K562 (cell line): Measurements from ENCODE around the gene KPNA4. TPM values are rescaled to one million over a fixed set of nuclear protein-coding genes. Genes with fewer than 3 reads are reported as not detected.

Source experiments
- BRF1 ChIP-seq: IDR thresholded peaks from 3 replicates; pipeline ENCODE4 v1.6.1; 2011; ENCODE audit warnings: borderline replicate concordance, mild to moderate bottlenecking; ENCODE audit not compliant: insufficient read length; ENCODE audit errors: extremely low read depth
- CCNT2 ChIP-seq: IDR thresholded peaks from 2 replicates; pipeline ENCODE4 v1.6.1; 2011; ENCODE audit warnings: borderline replicate concordance, low read depth, mild to moderate bottlenecking, moderate library complexity, mixed read lengths, low read length; ENCODE audit not compliant: insufficient read length; ENCODE audit errors: extremely low read depth
- CEBPB ChIP-seq: fragments of 450-650 bp; IDR thresholded peaks from 2 replicates; pipeline ENCODE4 v1.6.1; 2016; ENCODE audit warnings: missing genetic modification characterization, missing compliant biosample characterization
- DPF2 ChIP-seq: fragments of 450-650 bp; IDR thresholded peaks from 2 replicates; pipeline ENCODE4 v1.6.1; 2016
- EHMT2 ChIP-seq: fragments of 450-650 bp; IDR thresholded peaks from 2 replicates; pipeline ENCODE4 v1.6.1; 2018; ENCODE audit warnings: antibody characterized with exemption
- NELFE ChIP-seq: IDR thresholded peaks from 2 replicates; pipeline ENCODE4 v1.6.1; 2011; ENCODE audit warnings: mild to moderate bottlenecking; ENCODE audit not compliant: insufficient read depth, insufficient read length
- NFE2 ChIP-seq: IDR thresholded peaks from 2 replicates; pipeline ENCODE4 v1.6.1; 2014; ENCODE audit warnings: antibody characterized with exemption, low read depth
- NUFIP1 ChIP-seq: fragments of 450-650 bp; IDR thresholded peaks from 2 replicates; pipeline ENCODE4 v1.6.1; 2018; ENCODE audit not compliant: partially characterized antibody
- POLR2AphosphoS5 ChIP-seq: IDR thresholded peaks from 2 replicates; pipeline ENCODE4 v1.6.1; 2011; ENCODE audit warnings: mild to moderate bottlenecking, low read depth, low read length, moderate library complexity; ENCODE audit not compliant: control insufficient read depth, insufficient read depth
- PTBP1 ChIP-seq: fragments of 200-400 bp; formaldehyde crosslinking; IDR thresholded peaks from 2 replicates; pipeline ENCODE4 v1.6.1; 2017; ENCODE audit warnings: low read depth, low read length
- SMARCE1 ChIP-seq: fragments of 450-650 bp; IDR thresholded peaks from 2 replicates; pipeline ENCODE4 v1.7.1; 2016; ENCODE audit warnings: mild to moderate bottlenecking
- TRIM24 ChIP-seq, 2 experiments: fragments of 450-650 bp; IDR thresholded peaks; 2 replicates each; pipeline ENCODE4 v1.6.1; 2016
- ZNF124 ChIP-seq: sonication (generic); formaldehyde crosslinking; IDR thresholded peaks from 2 replicates; pipeline ENCODE4 v1.8.1; 2022; ENCODE audit warnings: missing genetic modification reagents
- ZNF263 ChIP-seq: sonication (generic); formaldehyde crosslinking; IDR thresholded peaks from 2 replicates; pipeline ENCODE4 v1.8.0; 2022; ENCODE audit warnings: mild to moderate bottlenecking, missing genetic modification reagents, borderline replicate concordance
- ZNF311 ChIP-seq: fragments of 250-450 bp; sonication (Bioruptor Pico); IDR thresholded peaks from 2 replicates; pipeline ENCODE4 v1.4.0; 2020; ENCODE audit warnings: mild to moderate bottlenecking, moderate library complexity
- ZNF583 ChIP-seq: fragments of 250-450 bp; sonication (Bioruptor Pico); IDR thresholded peaks from 2 replicates; pipeline ENCODE4 v1.4.0; 2020
- polyA plus RNA-seq, 8 experiments: library from polyadenylated mRNA; depleted of rRNA in 4 of 8; stranded (reverse) in 5 of 8; unstranded in 3 of 8; fragments of >200 nt; fragmentation: Nextera tagmentation in 2 of 8; fragmentation: Illumina TruSeq in 1 of 8; extraction: Ambion mirVana in 2 of 8; extraction: Trizol in 1 of 8; gene quantifications; 2 replicates each; pipeline versions ENCODE4 v1.2.1 to v1.2.3, GENCODE V29; 2011 to 2014; ENCODE audit warnings: inconsistent platforms in 1 of 8, missing spikeins in 1 of 8
- total RNA-seq, 7 experiments: library from RNA; depleted of rRNA in 6 of 7; stranded (reverse); fragments of >200 nt in 6 of 7; fragmentation: Illumina TruSeq in 2 of 7; extraction: Trizol in 2 of 7; gene quantifications; 2 replicates each; pipeline versions ENCODE4 v1.2.1 to v1.2.3, GENCODE V29; 2011 to 2021; ENCODE audit warnings: low replicate concordance in 1 of 7
- TF ChIP-seq, protein P1 (sequence below): fragments of 250-450 bp; sonication (Bioruptor Pico); IDR thresholded peaks from 2 replicates; pipeline ENCODE4 v1.4.0; 2020; ENCODE audit warnings: mild to moderate bottlenecking, moderate library complexity
- TF ChIP-seq, protein P2 (sequence below): sonication (generic); formaldehyde crosslinking; IDR thresholded peaks from 2 replicates; pipeline ENCODE4 v1.8.0; 2023; ENCODE audit warnings: missing genetic modification reagents, mild to moderate bottlenecking, borderline replicate concordance

Gene KPNA4
- total and polyA plus RNA-seq, 9 of the 15 experiments (the other 6 are each of a cell fraction or from before 2014, with no cell fraction given): 13.9 to 66.6 (median 34.5) TPM

DNA sequence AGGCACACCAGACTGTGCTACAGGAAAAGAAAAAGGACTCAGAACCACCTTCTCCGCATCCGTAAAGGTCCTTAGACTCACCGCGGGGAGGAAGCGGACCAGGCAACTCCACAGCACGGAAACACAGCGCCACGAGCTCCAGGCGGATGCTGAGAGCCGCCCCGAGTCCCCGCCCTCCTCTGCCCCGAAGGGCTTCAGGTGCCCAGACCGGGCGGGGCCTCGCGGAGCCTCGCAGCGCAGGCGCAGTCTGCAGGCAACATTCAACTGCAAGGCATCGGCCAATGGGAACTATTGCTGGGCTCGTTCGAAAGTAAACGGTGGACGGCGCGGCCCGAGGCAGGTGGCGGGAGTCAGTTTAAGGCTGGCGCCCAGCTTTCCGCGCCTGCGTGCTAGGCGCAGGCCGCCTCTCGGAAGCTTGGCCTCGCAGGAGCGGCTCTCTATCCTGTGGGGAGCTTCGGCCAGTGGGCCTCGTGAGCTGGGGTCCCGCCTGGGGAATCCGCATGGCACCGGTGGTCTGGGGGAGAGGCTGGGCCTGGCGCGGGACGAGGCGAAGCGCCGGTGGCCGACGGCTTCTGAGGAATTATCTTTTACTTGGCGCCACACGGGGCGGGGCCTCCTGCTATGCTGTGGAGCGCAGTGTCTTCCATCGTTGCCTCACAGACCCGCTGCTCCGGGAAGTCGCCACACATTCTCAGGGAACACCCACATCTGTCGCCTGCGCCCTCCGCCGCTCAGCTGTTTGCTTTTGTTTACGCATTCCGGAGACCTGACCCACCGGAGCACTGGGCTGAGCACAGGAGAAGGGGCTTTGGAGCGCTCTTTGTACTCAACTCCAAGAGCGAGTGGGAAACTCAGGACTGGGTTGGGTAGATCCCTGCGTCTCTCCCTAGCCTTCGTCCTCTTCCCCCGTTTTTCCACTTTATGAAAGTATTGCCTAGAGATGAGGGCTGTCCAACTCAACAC is 115.5 kb downstream of the KPNA4 start, which contains the start of gene TRIM59 (continued):
- TF ChIP-seq ZNF124 (CRISPR knock-in tag) (no peak), DPF2 (peak; percentile 46), CCNT2 (peak; percentile 70), BRF1 (no peak), TRIM24 (IDR thresholded peaks at IDR 0.05) (peak; percentile 38 to 89; a peak in 3 of 4 replicates), NELFE (no peak), SMARCE1 (peak; percentile 54), POLR2AphosphoS5 (peak; percentile 84), NUFIP1 (peak; percentile 77), ZNF311 (CRISPR knock-in tag) (no peak), ZNF583 (CRISPR knock-in tag) (no peak; the same call in 1 of the 2 replicates), PTBP1 (no peak), ZNF263 (CRISPR knock-in tag) (peak; percentile 38), EHMT2 (no peak), NFE2 (no peak), CEBPB (tag) (peak; percentile 83)
- TF ChIP-seq, protein P1, sequence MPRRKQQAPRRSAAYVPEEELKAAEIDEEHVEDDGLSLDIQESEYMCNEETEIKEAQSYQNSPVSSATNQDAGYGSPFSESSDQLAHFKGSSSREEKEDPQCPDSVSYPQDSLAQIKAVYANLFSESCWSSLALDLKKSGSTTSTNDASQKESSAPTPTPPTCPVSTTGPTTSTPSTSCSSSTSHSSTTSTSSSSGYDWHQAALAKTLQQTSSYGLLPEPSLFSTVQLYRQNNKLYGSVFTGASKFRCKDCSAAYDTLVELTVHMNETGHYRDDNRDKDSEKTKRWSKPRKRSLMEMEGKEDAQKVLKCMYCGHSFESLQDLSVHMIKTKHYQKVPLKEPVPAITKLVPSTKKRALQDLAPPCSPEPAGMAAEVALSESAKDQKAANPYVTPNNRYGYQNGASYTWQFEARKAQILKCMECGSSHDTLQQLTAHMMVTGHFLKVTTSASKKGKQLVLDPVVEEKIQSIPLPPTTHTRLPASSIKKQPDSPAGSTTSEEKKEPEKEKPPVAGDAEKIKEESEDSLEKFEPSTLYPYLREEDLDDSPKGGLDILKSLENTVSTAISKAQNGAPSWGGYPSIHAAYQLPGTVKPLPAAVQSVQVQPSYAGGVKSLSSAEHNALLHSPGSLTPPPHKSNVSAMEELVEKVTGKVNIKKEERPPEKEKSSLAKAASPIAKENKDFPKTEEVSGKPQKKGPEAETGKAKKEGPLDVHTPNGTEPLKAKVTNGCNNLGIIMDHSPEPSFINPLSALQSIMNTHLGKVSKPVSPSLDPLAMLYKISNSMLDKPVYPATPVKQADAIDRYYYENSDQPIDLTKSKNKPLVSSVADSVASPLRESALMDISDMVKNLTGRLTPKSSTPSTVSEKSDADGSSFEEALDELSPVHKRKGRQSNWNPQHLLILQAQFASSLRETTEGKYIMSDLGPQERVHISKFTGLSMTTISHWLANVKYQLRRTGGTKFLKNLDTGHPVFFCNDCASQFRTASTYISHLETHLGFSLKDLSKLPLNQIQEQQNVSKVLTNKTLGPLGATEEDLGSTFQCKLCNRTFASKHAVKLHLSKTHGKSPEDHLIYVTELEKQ: no peak
- TF ChIP-seq, protein P2, sequence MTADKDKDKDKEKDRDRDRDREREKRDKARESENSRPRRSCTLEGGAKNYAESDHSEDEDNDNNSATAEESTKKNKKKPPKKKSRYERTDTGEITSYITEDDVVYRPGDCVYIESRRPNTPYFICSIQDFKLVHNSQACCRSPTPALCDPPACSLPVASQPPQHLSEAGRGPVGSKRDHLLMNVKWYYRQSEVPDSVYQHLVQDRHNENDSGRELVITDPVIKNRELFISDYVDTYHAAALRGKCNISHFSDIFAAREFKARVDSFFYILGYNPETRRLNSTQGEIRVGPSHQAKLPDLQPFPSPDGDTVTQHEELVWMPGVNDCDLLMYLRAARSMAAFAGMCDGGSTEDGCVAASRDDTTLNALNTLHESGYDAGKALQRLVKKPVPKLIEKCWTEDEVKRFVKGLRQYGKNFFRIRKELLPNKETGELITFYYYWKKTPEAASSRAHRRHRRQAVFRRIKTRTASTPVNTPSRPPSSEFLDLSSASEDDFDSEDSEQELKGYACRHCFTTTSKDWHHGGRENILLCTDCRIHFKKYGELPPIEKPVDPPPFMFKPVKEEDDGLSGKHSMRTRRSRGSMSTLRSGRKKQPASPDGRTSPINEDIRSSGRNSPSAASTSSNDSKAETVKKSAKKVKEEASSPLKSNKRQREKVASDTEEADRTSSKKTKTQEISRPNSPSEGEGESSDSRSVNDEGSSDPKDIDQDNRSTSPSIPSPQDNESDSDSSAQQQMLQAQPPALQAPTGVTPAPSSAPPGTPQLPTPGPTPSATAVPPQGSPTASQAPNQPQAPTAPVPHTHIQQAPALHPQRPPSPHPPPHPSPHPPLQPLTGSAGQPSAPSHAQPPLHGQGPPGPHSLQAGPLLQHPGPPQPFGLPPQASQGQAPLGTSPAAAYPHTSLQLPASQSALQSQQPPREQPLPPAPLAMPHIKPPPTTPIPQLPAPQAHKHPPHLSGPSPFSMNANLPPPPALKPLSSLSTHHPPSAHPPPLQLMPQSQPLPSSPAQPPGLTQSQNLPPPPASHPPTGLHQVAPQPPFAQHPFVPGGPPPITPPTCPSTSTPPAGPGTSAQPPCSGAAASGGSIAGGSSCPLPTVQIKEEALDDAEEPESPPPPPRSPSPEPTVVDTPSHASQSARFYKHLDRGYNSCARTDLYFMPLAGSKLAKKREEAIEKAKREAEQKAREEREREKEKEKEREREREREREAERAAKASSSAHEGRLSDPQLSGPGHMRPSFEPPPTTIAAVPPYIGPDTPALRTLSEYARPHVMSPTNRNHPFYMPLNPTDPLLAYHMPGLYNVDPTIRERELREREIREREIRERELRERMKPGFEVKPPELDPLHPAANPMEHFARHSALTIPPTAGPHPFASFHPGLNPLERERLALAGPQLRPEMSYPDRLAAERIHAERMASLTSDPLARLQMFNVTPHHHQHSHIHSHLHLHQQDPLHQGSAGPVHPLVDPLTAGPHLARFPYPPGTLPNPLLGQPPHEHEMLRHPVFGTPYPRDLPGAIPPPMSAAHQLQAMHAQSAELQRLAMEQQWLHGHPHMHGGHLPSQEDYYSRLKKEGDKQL (CRISPR knock-in tag): peak; percentile 99
